Stimulated activated CD4-positive, alpha-beta T cell treated with anti-CD3 and anti-CD28 coated beads, Interleukin-4, amount 100 ng/mL, for 48 hours (primary cell): ENCODE data around the gene GOPC.

Experiments used
- DNase-seq, 2 donors: peaks; one replicate each; pipeline ENCODE4 v3.0.0-alpha.2; 2020; ENCODE audit warnings: low read depth in 2 of 2

Gene GOPC

DNA sequence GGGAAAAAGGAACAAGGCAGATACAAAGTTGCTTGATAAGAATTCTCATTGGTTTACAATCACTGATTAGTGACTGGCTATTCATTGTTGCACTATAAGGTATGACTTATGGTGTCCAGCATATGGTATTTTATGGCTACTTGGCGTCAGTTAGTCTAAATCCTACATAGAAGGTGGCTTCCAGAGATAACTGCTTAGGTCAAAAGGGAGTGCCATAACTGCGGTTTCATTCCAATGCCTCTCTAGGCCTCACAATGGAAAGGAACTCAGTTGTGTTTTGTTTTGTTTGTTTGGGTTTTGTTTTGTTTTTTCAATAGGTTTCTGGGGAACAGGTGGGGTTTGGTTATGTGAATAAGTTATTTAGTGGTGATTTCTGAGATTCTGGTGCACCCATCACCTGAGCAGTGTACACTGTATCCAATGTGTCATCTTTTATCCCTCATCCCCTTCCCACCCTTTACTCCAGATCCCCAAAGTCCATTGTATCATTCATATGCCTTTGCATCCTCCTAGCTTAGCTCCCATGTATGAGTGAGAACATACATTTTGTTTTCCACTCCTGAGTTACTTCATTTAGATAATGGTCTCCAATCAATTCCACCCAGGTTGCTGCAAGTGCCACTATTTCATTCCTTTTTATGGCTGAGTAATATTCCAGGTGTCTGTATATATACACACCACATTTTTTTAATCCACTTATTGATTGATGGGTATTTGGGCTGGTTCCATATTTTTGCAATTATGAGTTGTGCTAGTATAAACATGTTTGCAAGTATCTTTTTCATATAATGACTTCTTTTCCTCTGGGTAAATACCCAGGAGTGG lies 7.0 kb downstream of the GOPC start:
- no peak for DNase-seq

DNA sequence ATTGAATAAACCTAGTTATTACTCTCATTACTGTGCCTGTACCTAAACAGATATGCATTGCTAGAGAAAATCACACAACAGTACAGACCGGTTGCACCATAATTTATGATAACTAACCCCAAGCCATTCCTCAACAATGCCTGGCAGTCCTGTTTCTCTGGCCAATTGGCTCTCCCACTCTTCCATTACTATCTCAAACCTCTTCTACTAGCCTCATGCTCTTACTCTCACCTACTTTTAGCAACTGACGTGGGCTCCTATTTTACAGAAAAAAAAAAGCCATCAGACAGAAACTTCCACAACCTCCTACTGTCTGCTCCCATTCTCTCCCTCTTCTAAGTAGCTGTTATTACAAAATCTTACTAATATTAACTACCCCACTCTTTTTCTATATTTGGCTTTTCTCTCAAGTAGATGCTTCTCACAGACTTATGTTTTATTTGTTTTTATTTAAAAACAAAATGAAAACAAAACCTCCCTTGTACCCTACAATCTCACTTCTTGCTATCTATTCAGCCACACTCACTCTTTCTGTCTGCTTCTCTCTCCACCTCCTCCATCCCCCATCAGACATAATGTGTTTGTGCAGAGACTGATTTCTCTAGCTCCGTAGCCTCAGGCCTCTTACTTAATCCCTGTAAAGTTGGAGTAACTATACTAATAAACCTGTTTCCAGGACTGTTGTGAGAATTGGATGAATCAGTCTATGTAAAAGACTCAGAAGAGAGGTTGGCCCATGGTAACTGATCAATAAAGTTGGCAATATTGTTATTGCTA lies 9.1 kb downstream of the GOPC start:
- no peak for DNase-seq

DNA sequence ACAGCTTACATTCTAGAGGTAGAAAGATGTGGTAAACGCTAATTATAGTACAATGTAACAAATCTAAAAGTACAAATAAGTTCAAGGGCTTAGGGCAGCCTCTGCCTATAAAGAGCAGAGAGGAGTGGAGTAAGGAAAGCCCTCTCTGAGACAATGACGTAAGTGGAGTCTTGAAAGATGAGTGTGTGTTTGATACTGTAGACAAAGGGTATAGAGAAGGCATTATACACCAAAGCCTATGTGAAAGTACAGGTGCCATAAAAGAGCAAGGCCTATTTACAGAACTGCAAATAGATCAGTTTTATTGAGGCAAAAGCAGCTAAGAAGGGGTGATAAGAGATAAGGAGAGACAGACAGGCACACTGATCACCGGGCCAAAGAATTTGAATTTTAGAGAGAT lies 10.9 kb downstream of the GOPC start:
- DNase-seq: no peak

DNA sequence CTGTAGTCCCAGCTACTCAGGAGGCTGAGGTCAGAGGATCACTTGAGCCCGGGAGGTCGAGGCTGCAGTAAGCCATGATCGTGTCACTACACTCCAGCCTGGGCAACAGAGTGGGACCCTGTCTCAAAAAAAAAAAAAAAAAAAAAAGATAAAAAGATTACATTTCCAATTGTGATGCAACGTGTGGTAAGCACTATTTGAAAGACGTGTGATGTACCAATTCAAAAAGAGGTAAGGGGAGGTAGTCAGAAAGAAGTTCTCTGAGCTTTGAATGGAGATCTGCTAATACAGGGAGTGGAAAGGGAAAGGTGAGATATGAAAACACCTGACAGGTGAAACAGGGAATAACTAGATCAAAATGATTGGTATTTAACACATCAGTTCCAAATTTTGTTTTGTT lies 11.9 kb downstream of the GOPC start:
- DNase-seq: no peak

DNA sequence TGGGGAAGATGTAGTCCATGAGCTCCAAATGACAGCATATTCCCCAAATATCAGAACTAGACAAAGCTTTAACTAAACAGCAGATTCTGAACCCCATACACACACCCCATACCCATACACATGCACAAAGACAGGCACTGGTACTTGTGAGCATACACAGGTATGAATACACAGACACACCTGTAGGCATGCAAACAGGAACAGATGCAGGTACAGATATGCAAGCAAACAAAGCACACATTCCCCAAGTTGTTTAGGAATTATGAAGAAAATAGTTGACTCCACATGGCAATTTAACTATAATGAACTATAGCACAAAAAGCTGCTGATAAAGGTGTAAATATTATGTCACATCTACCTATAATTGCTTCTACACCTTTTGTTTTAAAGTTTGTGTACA lies 16.7 kb downstream of the GOPC start:
- DNase-seq: no peak

DNA sequence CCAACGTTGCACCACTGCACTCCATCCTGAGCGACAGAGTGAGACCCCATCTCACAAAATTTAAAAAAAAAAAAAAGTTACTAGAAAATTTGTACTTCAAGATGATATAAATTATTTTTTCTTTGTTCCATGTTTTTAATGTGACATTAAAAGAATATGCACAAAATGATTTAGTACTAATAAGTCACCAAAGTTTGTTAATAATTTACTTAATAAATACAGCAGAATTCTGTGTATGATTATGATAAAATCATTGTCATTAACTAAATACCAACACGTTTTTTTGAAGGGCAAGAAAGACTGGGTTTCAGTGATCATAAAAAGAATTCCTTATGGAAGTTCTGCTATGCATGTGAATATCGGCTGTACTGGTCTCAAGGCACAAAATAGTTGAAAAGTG lies 28.1 kb downstream of the GOPC start:
- no peak for DNase-seq

DNA sequence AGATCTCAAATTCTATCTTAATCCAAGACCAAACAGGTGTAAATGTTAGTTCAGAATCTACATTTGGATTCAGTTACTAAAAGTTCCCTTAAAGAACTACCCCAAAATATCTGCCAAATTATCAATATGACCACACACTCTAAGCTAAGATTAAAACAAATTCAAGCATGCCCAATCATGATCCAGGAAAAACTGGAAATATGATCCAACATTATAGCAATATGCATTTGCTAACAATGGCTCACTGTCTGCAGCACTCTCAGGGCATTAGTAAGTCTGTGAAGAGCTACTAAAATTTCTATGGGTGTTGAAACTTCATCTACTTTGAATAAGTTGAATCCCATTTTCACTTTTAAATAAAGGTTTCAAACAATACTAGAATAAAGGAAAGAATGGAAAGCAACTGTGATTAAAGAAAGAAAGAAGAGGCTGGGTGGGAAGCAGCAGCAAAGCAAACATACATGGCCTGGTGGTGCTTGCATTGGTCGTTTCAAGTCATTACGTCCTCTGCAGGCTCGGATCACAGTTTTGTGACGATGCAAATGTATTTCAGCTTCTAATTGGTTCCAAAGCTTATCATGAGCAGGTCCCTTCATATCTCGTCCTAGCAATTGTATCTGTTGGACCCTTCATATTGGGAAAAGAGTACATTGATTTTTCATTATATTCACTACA lies 29.2 kb downstream of the GOPC start:
- DNase-seq: no peak

DNA sequence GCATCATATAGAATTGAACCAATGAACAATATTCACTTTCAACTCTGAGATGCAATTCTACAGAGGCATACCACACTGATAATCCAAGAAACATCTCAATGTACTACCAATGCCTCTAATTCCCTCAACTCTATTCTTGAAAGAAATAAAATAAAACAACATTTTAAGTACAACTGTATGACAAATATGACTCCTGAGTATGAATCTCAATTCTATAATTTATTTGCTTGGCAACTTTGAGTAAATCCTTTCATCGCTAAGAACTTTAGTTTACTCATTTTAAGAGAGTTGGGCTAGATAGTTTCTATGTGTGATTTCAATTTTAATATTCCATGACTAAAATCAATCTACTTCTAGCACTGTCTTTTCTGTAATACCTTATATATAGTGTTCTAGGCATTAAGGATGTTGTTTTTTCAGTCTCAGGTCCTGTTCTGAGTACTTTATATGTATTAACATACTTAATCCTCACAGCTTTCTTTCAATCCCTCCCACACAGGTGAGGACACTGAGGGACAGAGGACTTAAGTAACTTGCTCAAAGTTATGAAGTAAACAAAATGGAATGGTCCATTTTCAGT lies 33.4 kb downstream of the GOPC start:
- DNase-seq: no peak

DNA sequence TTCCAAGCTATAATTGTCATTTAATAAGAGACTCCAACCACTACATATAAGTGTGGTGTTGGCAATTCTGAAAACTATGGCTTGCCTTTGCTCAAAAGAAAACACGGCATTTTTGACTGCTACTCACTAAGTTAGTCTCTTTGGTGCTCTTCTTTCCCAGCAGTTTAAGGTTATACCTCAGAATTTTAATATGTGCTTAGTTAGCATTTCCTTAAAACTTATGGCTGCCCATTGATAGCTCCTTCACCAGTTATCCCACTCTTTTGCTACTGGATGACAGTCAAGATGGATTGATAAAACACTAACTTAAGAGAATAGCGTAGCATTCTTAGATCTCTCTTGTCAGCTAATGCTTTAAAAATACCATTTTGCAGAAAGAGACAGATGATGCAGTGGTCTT lies 34.1 kb downstream of the GOPC start:
- no peak for DNase-seq

DNA sequence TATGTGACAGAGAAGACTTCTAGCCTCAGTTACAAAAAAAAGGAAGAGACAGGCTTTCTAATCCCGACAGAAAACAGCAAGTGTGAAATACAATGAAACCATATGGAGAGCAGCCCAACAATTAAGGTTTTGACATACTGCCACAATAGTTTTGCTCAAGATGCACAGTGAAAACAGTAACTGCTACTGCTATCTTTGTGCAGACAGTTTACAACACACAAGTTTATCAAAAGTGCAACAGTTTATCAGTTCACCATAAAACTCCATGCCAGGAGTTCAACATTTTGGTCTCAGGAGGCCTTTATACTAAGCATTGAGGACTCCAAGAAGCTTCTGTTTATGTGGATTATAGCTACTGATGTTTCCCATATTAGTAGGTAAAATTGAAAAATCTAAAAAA lies 37.6 kb downstream of the GOPC start:
- no peak for DNase-seq

DNA sequence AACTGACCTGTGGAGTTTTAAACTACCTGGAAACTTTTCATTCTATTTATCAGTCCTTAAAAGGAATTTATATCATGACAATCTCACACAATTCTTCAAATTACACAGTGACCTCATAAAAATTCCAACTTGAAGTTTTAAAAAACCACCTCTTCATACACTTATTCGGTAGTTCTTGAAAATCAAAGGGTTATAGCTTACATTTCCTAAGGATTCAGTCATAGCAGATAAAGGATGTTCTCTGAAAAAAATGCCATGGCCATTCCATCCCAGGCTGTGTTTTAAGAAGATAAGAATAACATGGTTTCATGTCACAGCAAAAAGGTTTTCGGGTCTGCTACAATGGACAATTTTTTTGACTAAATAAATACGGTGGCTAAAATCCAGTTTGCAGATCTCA lies 41.2 kb downstream of the GOPC start:
- no peak for DNase-seq

DNA sequence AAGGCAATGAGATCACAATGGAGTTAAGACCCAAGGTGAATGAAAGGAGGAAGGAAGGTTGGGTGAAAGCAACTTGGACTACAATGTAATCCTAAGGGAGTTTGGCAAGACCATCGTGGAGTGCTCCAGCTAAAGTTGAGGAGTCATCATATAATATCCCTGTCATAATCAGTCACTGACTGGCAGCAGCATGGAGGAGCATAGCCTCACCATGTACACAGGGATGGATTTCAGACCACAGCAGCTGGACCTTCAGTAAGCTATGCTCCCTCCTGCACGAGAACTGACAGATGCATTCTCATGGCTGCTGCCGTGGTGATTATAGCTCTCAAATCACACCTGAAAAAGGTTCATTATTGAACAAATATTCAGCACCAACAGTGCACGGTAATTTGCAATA lies 43.0 kb downstream of the GOPC start:
- DNase-seq: no peak

DNA sequence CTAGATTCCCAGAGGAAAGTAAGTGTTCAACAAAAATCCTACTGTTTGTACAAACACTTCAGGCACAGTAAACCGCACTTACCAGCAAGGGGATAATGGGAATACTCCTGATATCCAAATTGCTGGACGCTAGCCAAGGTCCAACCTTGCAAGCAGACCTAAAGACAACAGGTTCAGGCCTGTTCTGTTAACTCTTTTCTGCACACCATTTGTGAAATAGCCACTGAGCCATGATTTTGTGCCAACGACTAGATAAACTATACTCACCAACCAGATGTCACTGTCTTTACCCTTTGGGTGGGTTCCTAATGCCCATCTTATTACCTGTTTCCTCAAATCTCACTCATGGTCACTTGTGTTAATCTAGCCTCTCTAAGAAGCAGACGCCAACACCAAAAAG lies 43.5 kb downstream of the GOPC start:
- DNase-seq: no peak

DNA sequence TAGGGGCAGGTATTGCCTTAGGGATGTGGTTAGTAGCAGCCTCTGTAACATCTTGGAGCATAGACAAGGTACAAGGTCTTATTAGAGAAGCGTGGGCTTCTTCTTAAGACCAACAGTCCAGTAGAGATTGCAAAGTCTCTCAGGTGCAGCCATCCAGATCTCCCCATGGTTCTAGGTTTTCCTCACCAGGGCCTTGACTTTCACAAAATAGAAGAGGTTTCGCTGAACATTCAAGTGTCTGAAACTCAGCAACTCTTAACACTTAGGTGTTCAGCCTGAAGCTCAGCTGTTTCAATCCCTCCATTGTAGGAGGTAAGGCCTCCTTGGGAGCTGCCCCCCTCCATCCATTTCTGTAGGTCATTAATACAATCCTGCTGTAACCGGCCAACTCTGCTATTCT lies 44.4 kb downstream of the GOPC start:
- DNase-seq: no peak

DNA sequence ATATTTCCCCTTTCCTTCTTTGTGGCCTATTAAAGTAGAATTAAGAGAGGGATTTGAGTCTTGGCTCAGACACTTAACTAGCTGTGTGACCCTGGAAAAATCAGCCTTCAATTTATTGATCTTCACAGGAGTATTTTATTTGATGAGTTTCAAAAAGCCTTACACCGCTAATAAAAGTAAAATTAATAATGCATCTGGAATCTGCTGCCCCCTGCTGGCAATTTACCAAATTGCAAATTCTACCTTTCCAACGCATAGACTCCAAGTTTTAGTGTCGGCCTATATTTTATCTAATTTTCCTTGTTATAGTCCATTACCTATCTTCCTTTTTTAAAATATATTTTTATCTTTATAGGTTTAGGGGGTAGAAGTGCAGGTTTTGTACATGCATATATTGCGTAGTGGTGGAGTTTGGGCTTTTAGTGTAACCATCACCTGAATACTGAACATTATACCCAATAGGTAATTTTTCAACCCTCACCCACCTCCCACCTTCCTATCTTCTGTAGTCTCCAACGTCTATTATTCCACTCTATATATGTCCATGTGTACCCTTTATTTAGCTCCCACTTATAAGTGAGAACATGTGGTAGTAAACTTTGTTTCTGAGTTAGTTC lies 46.3 kb downstream of the GOPC start:
- peak; percentile 21 to 46 for DNase-seq

DNA sequence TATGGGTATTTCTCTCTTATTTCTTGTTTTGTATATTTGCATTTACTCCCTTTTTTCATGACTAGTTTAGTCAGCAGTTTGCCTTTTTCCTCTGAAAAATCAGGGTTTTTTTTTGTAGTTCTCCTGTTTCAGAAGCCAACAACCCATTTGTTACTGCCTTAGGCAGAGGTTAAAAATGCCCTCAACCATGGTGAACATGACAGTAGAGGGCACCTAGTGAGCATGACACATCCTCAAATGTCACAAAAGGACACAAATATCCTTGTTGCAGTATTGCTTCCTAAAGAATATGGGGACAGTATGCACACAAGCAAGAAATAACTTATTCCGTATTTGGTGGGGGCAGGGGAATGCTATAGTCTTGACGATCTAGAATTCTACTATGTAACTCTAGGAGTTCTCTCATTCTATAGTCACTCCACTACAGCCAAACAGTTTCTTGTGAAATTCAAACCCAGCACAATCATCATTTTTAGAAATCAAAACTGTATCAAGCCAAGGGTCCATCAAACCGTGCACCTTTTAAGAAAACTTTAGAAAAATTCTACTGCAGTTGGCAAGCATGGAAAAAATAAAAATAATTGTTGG lies 47.0 kb downstream of the GOPC start:
- DNase-seq: no peak

DNA sequence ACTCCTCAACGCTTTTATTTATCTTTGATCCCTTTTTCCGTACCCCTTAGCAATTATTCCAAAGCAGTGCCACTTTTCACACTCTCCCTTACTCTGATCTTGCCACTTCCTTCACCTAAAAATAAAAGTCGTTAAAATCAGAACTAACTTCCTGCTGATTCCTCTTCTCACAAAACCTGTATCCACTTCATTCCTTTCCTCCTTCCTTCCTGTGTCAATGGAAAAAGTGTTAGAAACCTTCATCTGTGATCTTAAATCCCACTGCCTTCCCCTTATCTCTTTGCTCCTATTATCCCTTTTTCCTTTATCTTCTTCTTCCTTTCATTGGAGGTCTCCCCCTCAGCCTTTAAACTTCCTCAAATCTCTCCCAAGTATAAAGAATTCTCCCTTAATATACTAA lies 49.2 kb downstream of the GOPC start:
- no peak for DNase-seq

DNA sequence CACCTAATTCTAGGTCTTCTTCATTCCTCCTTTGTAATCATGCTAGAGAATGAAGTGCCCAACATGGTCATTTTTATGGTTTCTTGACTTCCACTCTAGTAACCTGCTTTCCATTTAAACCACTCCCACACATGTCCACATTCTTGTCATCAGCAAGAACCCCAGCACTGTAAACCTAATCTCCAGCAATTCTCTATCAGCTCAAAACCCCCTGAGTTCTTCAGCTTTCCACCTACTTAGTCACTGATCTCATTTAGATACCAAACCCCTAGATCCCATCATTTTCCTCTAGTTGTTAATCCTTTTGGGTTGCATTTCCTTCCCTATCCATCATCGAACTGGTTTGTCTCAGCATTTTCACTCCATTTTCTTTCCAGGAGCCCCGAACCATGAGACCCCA lies 49.7 kb downstream of the GOPC start:
- DNase-seq: no peak

DNA sequence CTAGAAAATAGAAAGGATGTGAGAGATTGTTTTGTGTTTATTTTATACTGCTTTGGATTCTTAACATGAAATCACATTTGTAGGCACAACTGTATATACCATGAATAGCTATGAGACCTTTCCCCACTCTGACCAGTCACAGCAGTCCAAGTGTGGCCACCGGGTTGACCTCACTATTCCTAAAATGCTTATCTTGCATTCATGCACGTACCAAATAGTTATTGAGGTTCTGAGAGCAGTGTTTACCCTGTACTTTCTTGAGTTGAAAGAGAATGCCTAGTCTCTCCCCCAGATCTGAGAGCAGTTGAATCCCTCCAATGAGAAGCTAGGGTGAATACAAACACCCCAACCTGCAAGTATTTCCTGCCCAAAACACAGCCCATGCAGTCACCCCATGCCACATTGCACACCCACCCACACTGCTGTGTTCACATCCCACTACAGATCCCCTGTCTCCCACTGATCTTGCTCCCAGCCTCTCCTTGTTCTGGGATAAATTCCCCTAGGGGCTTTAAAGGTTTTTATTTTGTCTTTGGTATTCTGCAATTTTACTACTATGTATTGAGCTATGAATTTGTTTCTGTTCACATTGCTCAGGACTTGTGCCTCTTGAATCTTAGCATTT lies 51.6 kb downstream of the GOPC start:
- DNase-seq: no peak

DNA sequence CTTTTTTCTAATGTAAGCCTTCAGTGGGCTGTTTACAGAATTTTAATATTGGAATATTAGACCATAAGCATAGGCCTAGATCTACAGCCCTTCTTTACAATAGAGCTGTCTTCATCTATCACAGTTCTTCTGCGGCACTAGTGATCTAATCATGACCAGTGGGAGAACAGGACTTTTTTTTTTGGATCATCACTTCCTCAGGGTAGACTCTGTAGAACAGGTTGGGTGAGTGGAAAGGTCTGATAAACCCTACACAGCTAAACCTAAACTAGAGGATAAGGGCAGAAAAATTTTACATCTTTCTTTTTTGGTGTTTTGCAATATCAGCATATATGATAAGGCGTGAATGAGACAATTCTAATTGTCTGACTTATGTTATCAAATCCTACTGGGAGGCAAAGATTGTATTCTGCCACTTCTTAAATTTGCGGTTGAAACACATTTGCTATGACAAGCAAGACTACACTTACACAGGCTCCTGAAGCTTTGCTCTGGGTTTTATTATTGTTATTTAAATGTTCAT lies 52.2 kb downstream of the GOPC start:
- no peak for DNase-seq

DNA sequence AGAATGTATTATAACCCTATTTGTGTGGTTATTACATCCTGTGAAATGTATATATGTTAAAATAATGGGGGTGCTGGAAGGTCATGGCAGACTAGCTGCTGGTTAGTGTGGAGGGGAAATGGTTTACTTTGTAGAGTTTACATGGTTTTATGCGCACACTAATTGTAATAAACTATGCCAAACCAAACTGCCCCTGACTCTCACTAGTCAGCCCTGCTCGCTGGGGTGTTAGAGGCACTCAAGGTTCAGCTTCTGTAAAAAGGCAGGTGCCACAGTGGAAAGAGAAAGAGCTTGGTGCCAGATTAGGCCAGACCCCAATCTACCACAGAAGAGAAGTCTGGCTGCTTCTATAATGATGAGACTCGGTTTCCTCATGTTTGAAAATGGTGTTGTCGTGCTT lies 52.7 kb downstream of the GOPC start:
- no peak for DNase-seq
